Measurements from ENCODE around the gene LNPEP.

GRCh38 chr5:96945144-96945897 is 9.4 kb downstream of the LNPEP start:
- TF ChIP-seq CTCF (conservative IDR thresholded peaks at IDR 0.05; ENCODE audit: low read depth, low read length) (no peak), RFX5 (IDR thresholded peaks at IDR 0.05; ENCODE audit: low read depth, low read length) (no peak)
